ENCODE data around the gene BRD8.
"Not testable (repeated sequence)": the region's sequence is repeated elsewhere in the genome, so short reads cannot be mapped to it uniquely, and the experiment has no call there.

Gene BRD8

GRCh38 chr5:138155977-138156376, 22.5 kb downstream of the BRD8 start:
- not testable (repeated sequence) for DNase-seq

- DNase-seq = no peak
Measured at GRCh38 chr5:138149530-138149929, 28.9 kb downstream of the BRD8 start.

- no peak for DNase-seq
Measured at GRCh38 chr5:138148811-138149210, 29.6 kb downstream of the BRD8 start.

GRCh38 chr5:138143578-138143977, 34.9 kb downstream of the BRD8 start:
- not testable (repeated sequence) for DNase-seq

- no peak for DNase-seq
Measured at GRCh38 chr5:138141734-138142133, 36.7 kb downstream of the BRD8 start.

GRCh38 chr5:138140268-138140667, 38.2 kb downstream of the BRD8 start:
- DNase-seq = no peak

- no peak for DNase-seq
Measured at GRCh38 chr5:138139781-138140090, 38.7 kb downstream of the BRD8 start.

- no peak for DNase-seq
Measured at GRCh38 chr5:138138949-138139780, 39.3 kb downstream of the BRD8 start, which contains the start of gene NME5. TSS of gene NME5 (minus strand) at chr5:138139428. CDS start at chr5:138138780, 648 bp downstream.

GRCh38 chr5:138132543-138132942, 45.9 kb downstream of the BRD8 start:
- no peak for DNase-seq

- DNase-seq = no peak
Measured at GRCh38 chr5:138129347-138129746, 49.1 kb downstream of the BRD8 start.

GRCh38 chr5:138128334-138128733, 50.1 kb downstream of the BRD8 start:
- DNase-seq = no peak

- DNase-seq = no peak
Measured at GRCh38 chr5:138115254-138115653, 63.2 kb downstream of the BRD8 start.

GRCh38 chr5:138111937-138112336, 66.5 kb downstream of the BRD8 start:
- DNase-seq = no peak

- no peak for DNase-seq
Measured at GRCh38 chr5:138111181-138111580, 67.2 kb downstream of the BRD8 start.

- DNase-seq = no peak
Measured at GRCh38 chr5:138110266-138110963, 68.0 kb downstream of the BRD8 start.

- no peak for DNase-seq
Measured at GRCh38 chr5:138109463-138110265, 68.8 kb downstream of the BRD8 start.

GRCh38 chr5:138107213-138107612, 71.2 kb downstream of the BRD8 start:
- DNase-seq = no peak

- no peak for DNase-seq
Measured at GRCh38 chr5:138105709-138106108, 72.7 kb downstream of the BRD8 start.

- no peak for DNase-seq
Measured at GRCh38 chr5:138103319-138103637, 75.2 kb downstream of the BRD8 start.

GRCh38 chr5:138102454-138103318, 75.7 kb downstream of the BRD8 start:
- no peak for DNase-seq

- DNase-seq = no peak
Measured at GRCh38 chr5:138096997-138097828, 81.2 kb downstream of the BRD8 start.

GRCh38 chr5:138096363-138096762, 82.1 kb downstream of the BRD8 start:
- no peak for DNase-seq
